Endodermal cell (in vitro differentiated cells): ENCODE data around the gene KRTAP13-2. TPM values are rescaled to one million over a fixed set of nuclear protein-coding genes. Genes with fewer than 3 reads are reported as not detected.

ENCODE experiments used
- DNase-seq: peaks from one replicate; pipeline ENCODE4 v3.0.0-alpha.2; 2017
- H3K27ac ChIP-seq: 2 replicates; pipeline ENCODE4 v1.5.1; 2013; ENCODE audit warnings: mild to moderate bottlenecking, low read depth, low read length, moderate library complexity
- H3K27me3 ChIP-seq: 2 replicates; pipeline ENCODE4 v1.6.1; 2013; ENCODE audit warnings: mild to moderate bottlenecking, low read length, moderate library complexity; ENCODE audit not compliant: insufficient read depth, control insufficient read depth, poor library complexity, severe bottlenecking
- H3K36me3 ChIP-seq: 2 replicates; pipeline ENCODE4 v1.7.0; 2013; ENCODE audit warnings: mild to moderate bottlenecking, low read length, moderate library complexity; ENCODE audit not compliant: control insufficient read depth, insufficient read depth
- H3K4me1 ChIP-seq: one replicate; pipeline ENCODE4 v1.7.0; 2013; ENCODE audit warnings: low read length; ENCODE audit not compliant: control insufficient read depth, insufficient read depth
- H3K4me3 ChIP-seq: 2 replicates; pipeline ENCODE4 v1.5.1; 2013; ENCODE audit warnings: mild to moderate bottlenecking, low read length, moderate library complexity
- H3K9ac ChIP-seq: 2 replicates; pipeline ENCODE4 v1.6.1; 2013; ENCODE audit warnings: mild to moderate bottlenecking, low read length, moderate library complexity; ENCODE audit not compliant: poor library complexity, severe bottlenecking; ENCODE audit errors: extremely low read depth
- H3K9me3 ChIP-seq: 2 replicates; pipeline ENCODE4 v1.6.1; 2013; ENCODE audit warnings: mild to moderate bottlenecking, low read length, moderate library complexity; ENCODE audit not compliant: control insufficient read depth
- H3K27ac Mint-ChIP-seq: 2 replicates; pipeline ENCODE4 v1.8.0; 2020; ENCODE audit warnings: mixed read lengths
- H3K27me3 Mint-ChIP-seq: 2 replicates; pipeline ENCODE4 v1.8.0; 2021; ENCODE audit warnings: mild to moderate bottlenecking, mixed read lengths; ENCODE audit not compliant: insufficient read depth
- H3K36me3 Mint-ChIP-seq: 2 replicates; pipeline ENCODE4 v1.8.0; 2020; ENCODE audit warnings: low read depth, mixed read lengths
- H3K4me1 Mint-ChIP-seq: 2 replicates; pipeline ENCODE4 v1.8.0; 2020; ENCODE audit warnings: mixed read lengths
- H3K4me3 Mint-ChIP-seq: 2 replicates; pipeline ENCODE4 v1.8.0; 2020; ENCODE audit warnings: mild to moderate bottlenecking, moderate library complexity, mixed read lengths
- H3K9me3 Mint-ChIP-seq: 2 replicates; pipeline ENCODE4 v1.8.0; 2020; ENCODE audit warnings: mild to moderate bottlenecking, mixed read lengths
- CTCF ChIP-seq: fragments of 200-600 bp; sonication (generic); conservative IDR thresholded peaks from 2 replicates; pipeline ENCODE4 v1.5.0; 2021; ENCODE audit warnings: antibody characterized with exemption, mild to moderate bottlenecking
- WGBS, 2 experiments: methylation state at CpG; one replicate each; pipeline versions ENCODE4 v1.1.5 to v1.1.7; 2013; ENCODE audit warnings: missing lambda C conversion rate in 2 of 2, mixed read lengths in 1 of 2; ENCODE audit not compliant: insufficient coverage in 1 of 2, insufficient read length in 1 of 2; 5-methylcytosine and 5-hydroxymethylcytosine counted together
- microRNA-seq: library from miRNA; unstranded; fragments of <30 nt; microRNA quantifications from one replicate; pipeline ENCODE4 v1.2.0, GENCODE V29; 2020; ENCODE audit warnings: borderline microRNAs expressed
- total RNA-seq, 2 donors: library from RNA; stranded (reverse); fragmentation: NEBNext Ultra II Directional in 1 of 2; extraction: Animal tissue kit (Norgen Biotek cat#: 25700) in 1 of 2; gene quantifications; 2 replicates in 1 of 2; 3 replicates in 1 of 2; pipeline ENCODE4 v1.2.1, GENCODE V29; 2021

KRTAP13-2 gene
- total RNA-seq, 2 donors from 2014 or later: not detected

GRCh38 chr21:30332681-30333080 is 39.4 kb downstream of the KRTAP13-2 start:
- no peaks in the 10 kb centered on the region for H3K4me1 Mint-ChIP-seq
- whole genome bisulfite sequencing, 2 experiments: 80 to 97% methylated on average over 1 to 2 of the region's 2 CpGs
- TF ChIP-seq CTCF: no peak
- Histone ChIP-seq H3K4me3 (no peak overlapping the region), H3K27ac (no peak overlapping the region), H3K4me1 (no peaks in the 10 kb centered on the region), H3K27me3 (no peaks in the 10 kb centered on the region), H3K9me3 (no peaks in the 10 kb centered on the region), H3K9ac (no peak overlapping the region), H3K36me3 (no peaks in the 10 kb centered on the region)
- H3K9me3 Mint-ChIP-seq: no peaks in the 10 kb centered on the region
- H3K36me3 Mint-ChIP-seq: no peaks in the 10 kb centered on the region
- no peak overlapping the region for H3K4me3 Mint-ChIP-seq
- DNase-seq: no peak
- no peaks in the 10 kb centered on the region for H3K27me3 Mint-ChIP-seq
- H3K27ac Mint-ChIP-seq: no peak overlapping the region

DNA sequence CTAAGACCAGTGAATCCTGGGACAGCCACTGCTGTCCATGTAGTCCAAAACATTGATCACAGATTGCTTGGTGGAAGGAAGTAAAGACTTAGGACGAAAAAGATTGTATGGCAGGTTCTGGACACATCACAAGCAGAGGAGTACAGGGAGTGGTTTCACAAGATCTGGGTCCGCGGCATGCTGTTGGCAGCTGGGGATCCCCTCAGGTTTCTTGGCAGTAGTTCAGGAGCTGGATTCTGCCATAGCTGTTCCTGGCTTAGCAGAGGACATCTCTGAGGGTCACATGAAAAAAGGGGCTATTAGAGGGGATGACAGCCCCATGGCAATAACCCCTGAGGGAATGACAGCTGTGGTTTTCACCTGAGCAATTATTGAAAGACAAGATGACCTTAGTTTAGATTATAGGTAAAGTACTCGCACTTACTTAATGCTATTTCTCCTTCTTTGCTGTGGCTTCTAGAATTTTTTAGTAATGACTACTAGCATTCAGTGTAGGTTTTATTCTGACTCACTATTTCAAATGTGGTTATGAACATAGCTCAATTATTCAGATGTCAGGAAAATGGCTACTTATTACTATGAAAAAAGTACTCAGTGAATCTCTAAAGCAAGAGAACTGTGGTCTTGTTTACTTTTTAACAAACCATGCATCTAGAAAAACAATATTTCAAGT is 42.7 kb downstream of the KRTAP13-2 start:
- Histone ChIP-seq H3K27me3 (no peaks in the 10 kb centered on the region), H3K9me3 (peaks cover 13% of the 10 kb centered on the region), H3K4me3 (no peak overlapping the region), H3K36me3 (no peaks in the 10 kb centered on the region), H3K9ac (no peak overlapping the region), H3K27ac (no peak overlapping the region), H3K4me1 (no peaks in the 10 kb centered on the region)
- WGBS, 2 experiments: 94 to 100% methylated on average over 1 to 4 of the region's 4 CpGs
- peaks cover 11% of the 10 kb centered on the region for H3K9me3 Mint-ChIP-seq
- TF ChIP-seq CTCF: no peak
- no peaks in the 10 kb centered on the region for H3K4me1 Mint-ChIP-seq
- no peak overlapping the region for H3K27ac Mint-ChIP-seq
- H3K4me3 Mint-ChIP-seq: no peak overlapping the region
- H3K36me3 Mint-ChIP-seq: no peaks in the 10 kb centered on the region
- DNase-seq: no peak
- H3K27me3 Mint-ChIP-seq: no peaks in the 10 kb centered on the region

- H3K27me3 ChIP-seq: no peaks in the 10 kb centered on the region
- H3K4me1 Mint-ChIP-seq: no peaks in the 10 kb centered on the region
- no peak overlapping the region for H3K4me3 Mint-ChIP-seq
- H3K9me3 Mint-ChIP-seq: peaks cover 11% of the 10 kb centered on the region
- H3K4me3 ChIP-seq: no peak overlapping the region
- H3K4me1 ChIP-seq: no peaks in the 10 kb centered on the region
- no peaks in the 10 kb centered on the region for H3K36me3 Mint-ChIP-seq
- no peak overlapping the region for H3K27ac Mint-ChIP-seq
- TF ChIP-seq CTCF: no peak
- no peak for DNase-seq
- H3K27ac ChIP-seq: no peak overlapping the region
- H3K9ac ChIP-seq: no peak overlapping the region
- H3K9me3 ChIP-seq: peaks cover 13% of the 10 kb centered on the region
- H3K36me3 ChIP-seq: no peaks in the 10 kb centered on the region
- no peaks in the 10 kb centered on the region for H3K27me3 Mint-ChIP-seq
Observed at GRCh38 chr21:30326390-30326789, 45.7 kb downstream of the KRTAP13-2 start.

Small RNA genes within 50 kb of the gene (microRNA-seq; reads per million reads assigned to microRNA genes)
- gene MIR4327: not detected

Other genes with a start within 250 kb of the KRTAP13-2 start
- gene CLDN17, start 205.5 kb downstream of the KRTAP13-2 start, total RNA-seq: not detected
- gene CLDN8, start 156.2 kb downstream of the KRTAP13-2 start, total RNA-seq: not detected
- not detected for gene KRTAP24-1, start 89.3 kb downstream of the KRTAP13-2 start, total RNA-seq
- gene KRTAP25-1, start 82.8 kb downstream of the KRTAP13-2 start, total RNA-seq: not detected
- not detected for gene KRTAP26-1, start 52.0 kb downstream of the KRTAP13-2 start, total RNA-seq
- gene KRTAP27-1, start 34.6 kb downstream of the KRTAP13-2 start, total RNA-seq: not detected
- not detected for gene KRTAP23-1, start 23.7 kb downstream of the KRTAP13-2 start, total RNA-seq
- not detected for gene KRTAP13-1, start 23.8 kb upstream of the KRTAP13-2 start, total RNA-seq
- not detected for gene KRTAP13-3, start 53.7 kb upstream of the KRTAP13-2 start, total RNA-seq
- not detected for gene KRTAP13-4, start 57.9 kb upstream of the KRTAP13-2 start, total RNA-seq
- gene KRTAP15-1, start 68.0 kb upstream of the KRTAP13-2 start, total RNA-seq: not detected
- gene KRTAP19-1, start 108.1 kb upstream of the KRTAP13-2 start, total RNA-seq: not detected
- not detected for gene KRTAP19-2, start 115.2 kb upstream of the KRTAP13-2 start, total RNA-seq
- gene KRTAP19-3, start 119.7 kb upstream of the KRTAP13-2 start, total RNA-seq: not detected
- gene KRTAP19-4, start 124.9 kb upstream of the KRTAP13-2 start, total RNA-seq: not detected
- not detected for gene KRTAP19-5, start 129.9 kb upstream of the KRTAP13-2 start, total RNA-seq
- not detected for gene KRTAP19-6, start 169.6 kb upstream of the KRTAP13-2 start, total RNA-seq
- gene KRTAP19-7, start 189.0 kb upstream of the KRTAP13-2 start, total RNA-seq: not detected
- not detected for gene KRTAP22-2, start 218.1 kb upstream of the KRTAP13-2 start, total RNA-seq
- not detected for gene KRTAP6-3, start 220.2 kb upstream of the KRTAP13-2 start, total RNA-seq
- gene KRTAP6-2, start 226.6 kb upstream of the KRTAP13-2 start, total RNA-seq: not detected
- gene KRTAP22-1, start 228.8 kb upstream of the KRTAP13-2 start, total RNA-seq: not detected
- not detected for gene KRTAP6-1, start 241.7 kb upstream of the KRTAP13-2 start, total RNA-seq
- not detected for gene KRTAP20-1, start 244.2 kb upstream of the KRTAP13-2 start, total RNA-seq
- gene KRTAP20-4, start 248.4 kb upstream of the KRTAP13-2 start, total RNA-seq: not detected